ENCODE data around the gene ABHD18.
"Not testable (repeated sequence)": the region's sequence is repeated elsewhere in the genome, so short reads cannot be mapped to it uniquely, and the experiment has no call there.

Gene ABHD18

GRCh38 chr4:128061566-128062536 is 96.6 kb downstream of the ABHD18 start:
- in situ Hi-C loops (cut with MboI; ENCODE audit: low sequenced_read_pairs) = no loop called here

- in situ Hi-C loops (cut with MboI; ENCODE audit: low sequenced_read_pairs) = not testable (repeated sequence)
These were observed 101.2 kb downstream of the ABHD18 start for GRCh38 chr4:128066453-128066820.

GRCh38 chr4:128068918-128069317 is 103.7 kb downstream of the ABHD18 start:
- in situ Hi-C loops (cut with MboI; ENCODE audit: low sequenced_read_pairs) = no loop called here

- in situ Hi-C loops (cut with MboI; ENCODE audit: low sequenced_read_pairs) = no loop called here
These were observed 111.3 kb downstream of the ABHD18 start for GRCh38 chr4:128076464-128076863.
